Measurements from ENCODE around the gene RINL.

Gene RINL, protein sequence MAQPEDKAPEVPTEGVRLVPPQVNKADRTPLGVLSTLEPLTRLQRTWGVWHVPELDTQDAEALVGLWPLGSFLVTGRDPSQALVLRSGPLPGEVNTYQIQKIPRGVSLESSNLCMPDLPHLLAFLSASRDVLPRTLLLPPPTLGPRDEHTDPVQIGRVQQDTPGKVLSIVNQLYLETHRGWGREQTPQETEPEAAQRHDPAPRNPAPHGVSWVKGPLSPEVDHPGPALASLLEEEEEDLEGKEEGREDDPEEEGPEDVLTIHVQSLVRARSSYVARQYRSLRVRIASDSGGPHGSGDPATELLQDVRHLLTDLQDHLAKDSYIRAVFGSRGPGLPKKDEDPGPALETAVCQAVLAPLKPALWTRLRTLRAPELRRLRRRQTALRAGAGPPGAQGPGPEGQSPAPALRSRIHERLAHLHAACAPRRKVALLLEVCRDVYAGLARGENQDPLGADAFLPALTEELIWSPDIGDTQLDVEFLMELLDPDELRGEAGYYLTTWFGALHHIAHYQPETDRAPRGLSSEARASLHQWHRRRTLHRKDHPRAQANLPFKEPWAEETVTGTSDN

DNA sequence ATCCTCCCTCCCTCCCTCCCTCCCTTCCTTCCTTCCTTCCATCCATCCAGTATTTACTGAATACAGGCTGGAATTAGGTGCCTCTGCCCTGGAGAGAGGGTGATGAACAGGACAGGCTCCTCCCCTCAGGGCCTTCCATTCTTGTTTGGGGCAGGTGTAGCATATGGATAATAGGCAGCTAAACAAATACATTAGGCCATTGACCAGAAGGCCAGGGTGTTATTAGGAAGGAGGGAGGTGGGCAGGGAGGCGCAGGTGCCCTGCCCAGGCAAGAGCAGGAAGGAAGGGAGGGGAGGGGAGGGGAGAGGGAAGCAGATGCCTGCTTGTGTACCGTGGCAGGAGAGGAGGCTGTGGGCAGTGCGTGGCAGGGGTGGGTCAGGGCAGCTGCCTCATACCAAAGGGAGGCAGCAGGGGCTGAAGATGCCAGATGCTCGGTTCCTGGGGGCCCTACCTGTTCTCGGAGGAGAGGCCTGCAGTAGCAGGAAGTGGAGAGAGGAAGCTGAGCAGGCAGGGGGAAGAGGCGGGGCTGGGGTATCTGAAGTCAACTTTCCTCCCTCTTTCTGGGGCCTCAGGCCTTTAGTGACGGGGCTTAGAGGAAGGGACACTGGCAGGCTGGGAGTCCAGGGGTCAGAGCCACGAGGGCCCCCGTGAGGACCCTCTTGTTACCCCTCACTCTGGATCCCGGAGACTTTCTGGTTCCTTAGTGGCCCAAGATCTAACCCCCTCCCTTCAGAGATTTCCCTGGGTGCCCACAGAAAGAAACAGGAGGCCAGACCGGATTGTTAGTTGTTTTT, at the start of gene RINL:
TSS of gene RINL (minus strand) at position 495 of the 794 bp plus-strand sequence. CDS start 1,533 bp downstream, outside the sequence.
- TF ChIP-seq, protein P1, sequence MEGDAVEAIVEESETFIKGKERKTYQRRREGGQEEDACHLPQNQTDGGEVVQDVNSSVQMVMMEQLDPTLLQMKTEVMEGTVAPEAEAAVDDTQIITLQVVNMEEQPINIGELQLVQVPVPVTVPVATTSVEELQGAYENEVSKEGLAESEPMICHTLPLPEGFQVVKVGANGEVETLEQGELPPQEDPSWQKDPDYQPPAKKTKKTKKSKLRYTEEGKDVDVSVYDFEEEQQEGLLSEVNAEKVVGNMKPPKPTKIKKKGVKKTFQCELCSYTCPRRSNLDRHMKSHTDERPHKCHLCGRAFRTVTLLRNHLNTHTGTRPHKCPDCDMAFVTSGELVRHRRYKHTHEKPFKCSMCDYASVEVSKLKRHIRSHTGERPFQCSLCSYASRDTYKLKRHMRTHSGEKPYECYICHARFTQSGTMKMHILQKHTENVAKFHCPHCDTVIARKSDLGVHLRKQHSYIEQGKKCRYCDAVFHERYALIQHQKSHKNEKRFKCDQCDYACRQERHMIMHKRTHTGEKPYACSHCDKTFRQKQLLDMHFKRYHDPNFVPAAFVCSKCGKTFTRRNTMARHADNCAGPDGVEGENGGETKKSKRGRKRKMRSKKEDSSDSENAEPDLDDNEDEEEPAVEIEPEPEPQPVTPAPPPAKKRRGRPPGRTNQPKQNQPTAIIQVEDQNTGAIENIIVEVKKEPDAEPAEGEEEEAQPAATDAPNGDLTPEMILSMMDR (IDR thresholded peaks at IDR 0.05; ENCODE audit: poor library complexity, severe bottlenecking): no peak
- peak; percentile 51 for ATAC-seq (ENCODE audit: low read depth)
- Histone ChIP-seq H3K27me3 (ENCODE audit: insufficient read depth, poor library complexity, severe bottlenecking) (no peaks in the 10 kb centered on the region), H3K27ac (ENCODE audit: poor library complexity, severe bottlenecking) (peak within 1 kb of the TSS; percentile 26), H3K4me1 (ENCODE audit: insufficient read depth, poor library complexity, severe bottlenecking) (peaks cover 4% of the 10 kb centered on the region), H3K9me3 (ENCODE audit: severe bottlenecking) (no peaks in the 10 kb centered on the region), H3K4me3 (ENCODE audit: severe bottlenecking) (peak within 1 kb of the TSS; percentile 9), H3K36me3 (ENCODE audit: low read depth) (no peaks in the 10 kb centered on the region)
- DNase-seq (ENCODE audit: low spot score): no peak

DNA sequence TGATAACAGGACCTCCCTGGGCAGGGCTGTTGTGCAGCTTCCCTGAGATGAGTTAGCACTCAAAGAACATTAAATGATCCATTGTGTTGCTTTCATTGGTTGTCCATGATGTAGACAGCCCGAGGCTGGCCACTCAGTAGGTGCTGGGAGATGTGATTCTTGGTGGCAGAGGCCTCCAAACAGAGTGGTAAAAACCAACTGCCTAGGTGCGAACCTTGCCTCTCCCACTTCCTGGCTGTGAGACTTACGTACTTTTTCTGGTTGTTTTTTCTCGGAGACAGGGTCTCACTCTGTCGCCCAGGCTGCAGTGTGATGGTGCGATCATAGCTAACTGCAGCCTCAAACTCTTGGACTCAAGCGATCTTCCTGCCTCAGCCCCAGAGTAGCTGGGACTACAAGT, 46.3 kb upstream of the RINL start:
- H3K9me3 ChIP-seq (ENCODE audit: severe bottlenecking): no peaks in the 10 kb centered on the region
- no peaks in the 10 kb centered on the region for H3K27me3 ChIP-seq (ENCODE audit: insufficient read depth, poor library complexity, severe bottlenecking)
- H3K4me1 ChIP-seq (ENCODE audit: insufficient read depth, poor library complexity, severe bottlenecking): no peaks in the 10 kb centered on the region
- H3K4me3 ChIP-seq (ENCODE audit: severe bottlenecking): no peak overlapping the region
- peaks cover 32% of the 10 kb centered on the region for H3K36me3 ChIP-seq (ENCODE audit: low read depth)
- DNase-seq (ENCODE audit: low spot score) (no peak), ATAC-seq (ENCODE audit: low read depth) (no peak)
- TF ChIP-seq, protein P1 (IDR thresholded peaks at IDR 0.05; ENCODE audit: poor library complexity, severe bottlenecking): no peak
- no peak overlapping the region for H3K27ac ChIP-seq (ENCODE audit: poor library complexity, severe bottlenecking)

DNA sequence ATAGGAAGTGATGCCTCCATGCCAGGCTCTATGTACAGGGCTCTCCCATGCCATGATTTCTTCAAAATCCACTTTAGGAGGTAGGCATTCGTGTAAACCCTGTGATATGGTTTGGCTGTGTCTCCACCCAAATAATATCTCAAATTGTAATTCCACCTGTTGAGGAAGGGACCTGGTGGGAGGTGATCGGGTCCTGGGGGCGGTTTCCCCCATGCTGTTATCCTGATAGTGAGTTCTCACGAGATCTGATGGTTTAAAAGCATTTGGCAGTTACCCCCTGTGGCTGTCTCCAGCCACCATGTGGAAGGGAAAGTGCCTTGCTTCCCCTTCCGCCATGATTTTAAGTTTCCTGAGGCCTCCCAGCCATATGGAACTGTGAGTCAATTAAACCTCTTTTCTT, 44.4 kb upstream of the RINL start:
- Histone ChIP-seq H3K27me3 (ENCODE audit: insufficient read depth, poor library complexity, severe bottlenecking) (no peaks in the 10 kb centered on the region), H3K36me3 (ENCODE audit: low read depth) (peaks cover 21% of the 10 kb centered on the region), H3K4me3 (ENCODE audit: severe bottlenecking) (no peak overlapping the region), H3K9me3 (ENCODE audit: severe bottlenecking) (no peaks in the 10 kb centered on the region), H3K27ac (ENCODE audit: poor library complexity, severe bottlenecking) (no peak overlapping the region), H3K4me1 (ENCODE audit: insufficient read depth, poor library complexity, severe bottlenecking) (no peaks in the 10 kb centered on the region)
- no peak for ATAC-seq (ENCODE audit: low read depth)
- TF ChIP-seq, protein P1 (IDR thresholded peaks at IDR 0.05; ENCODE audit: poor library complexity, severe bottlenecking): no peak
- DNase-seq (ENCODE audit: low spot score): no peak

DNA sequence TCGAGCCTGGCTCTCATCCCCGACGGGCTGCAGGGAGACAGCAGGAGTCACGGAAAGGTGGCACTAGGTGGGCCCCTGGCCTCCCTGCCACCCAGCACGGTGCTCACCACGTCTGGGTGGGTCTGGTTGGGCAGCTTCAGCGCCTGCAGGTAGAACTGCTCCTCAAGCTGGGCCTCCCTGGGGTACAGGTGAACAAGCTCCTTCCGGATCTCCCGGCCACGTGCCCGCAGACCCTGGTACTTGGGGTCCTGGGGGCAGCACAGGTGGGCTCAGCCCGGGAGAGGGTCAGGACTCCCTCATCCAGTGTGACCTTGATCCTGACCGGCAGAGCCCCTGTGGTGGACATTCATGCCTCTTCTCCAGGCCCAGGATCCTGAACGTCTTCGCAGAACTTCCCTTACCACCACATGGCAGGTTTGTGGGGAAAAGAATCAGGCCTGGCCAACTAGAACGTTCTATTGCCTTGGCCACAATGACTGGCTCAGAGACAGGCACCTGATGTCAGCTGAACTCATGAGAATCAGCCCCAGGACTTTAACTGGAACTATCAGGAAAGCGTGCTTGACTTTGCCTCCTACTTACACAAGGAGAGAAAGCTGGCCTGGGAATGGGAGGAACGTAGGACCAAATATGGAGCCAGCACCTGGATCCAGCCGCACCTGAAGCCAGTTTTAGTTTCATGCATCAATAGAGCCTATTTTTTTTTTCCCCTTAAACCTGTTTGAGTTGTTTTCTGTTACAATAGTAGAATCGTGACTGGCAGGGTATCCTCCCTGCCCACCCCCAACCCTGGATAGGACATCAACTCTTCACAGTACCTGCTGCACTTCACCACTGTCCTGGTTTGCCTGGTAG, 43.6 kb upstream of the RINL start:
- Histone ChIP-seq H3K4me1 (ENCODE audit: insufficient read depth, poor library complexity, severe bottlenecking) (no peaks in the 10 kb centered on the region), H3K36me3 (ENCODE audit: low read depth) (peaks cover 21% of the 10 kb centered on the region), H3K27ac (ENCODE audit: poor library complexity, severe bottlenecking) (no peak overlapping the region), H3K4me3 (ENCODE audit: severe bottlenecking) (no peak overlapping the region), H3K27me3 (ENCODE audit: insufficient read depth, poor library complexity, severe bottlenecking) (no peaks in the 10 kb centered on the region), H3K9me3 (ENCODE audit: severe bottlenecking) (no peaks in the 10 kb centered on the region)
- no peak for DNase-seq (ENCODE audit: low spot score)
- TF ChIP-seq, protein P1 (IDR thresholded peaks at IDR 0.05; ENCODE audit: poor library complexity, severe bottlenecking): no peak
- ATAC-seq (ENCODE audit: low read depth): no peak
